ENCODE results near the gene RAB36. TPM values are rescaled to one million over a fixed set of nuclear protein-coding genes. Genes with fewer than 3 reads are reported as not detected.

Gene RAB36
- polyA plus RNA-seq, 4 donors: 0.27 to 1.7 (median 0.92) TPM; not detected in 1

GRCh38 chr22:23106906-23107367, 38.3 kb upstream of the RAB36 start:
- no peak overlapping the region for H3K4me3 ChIP-seq (ENCODE audit: low read depth in 1 of 3, low read length in 3 of 3)
- H3K4me1 ChIP-seq (ENCODE audit: control insufficient read depth in 3 of 3, insufficient read depth in 2 of 3, low read depth in 1 of 3, low read length in 2 of 3): no peaks in the 10 kb centered on the region
- peaks cover 0 to 4% of the 10 kb centered on the region in 2 donors for H3K9me3 ChIP-seq (ENCODE audit: control insufficient read depth in 2 of 2, insufficient read depth in 1 of 2, low read depth in 1 of 2, low read length in 1 of 2)
- H3K27ac ChIP-seq (ENCODE audit: low read depth in 1 of 3, low read length in 2 of 3): no peak overlapping the region
- H3K36me3 ChIP-seq (ENCODE audit: control insufficient read depth in 3 of 3, insufficient read depth in 2 of 3, low read depth in 1 of 3, low read length in 3 of 3): no peaks in the 10 kb centered on the region
- WGBS, 3 donors: 50 to 72% (median 59%) methylated on average over 8 of the region's 8 CpGs
- no peaks in the 10 kb centered on the region for H3K27me3 ChIP-seq (ENCODE audit: control insufficient read depth in 3 of 3, insufficient read depth in 3 of 3, low read length in 3 of 3)
- FAIRE-seq: no peak
- DNase-seq: peak in 1 of 2 donors; percentile 15

- FAIRE-seq: no peak
- no peaks in the 10 kb centered on the region for H3K36me3 ChIP-seq (ENCODE audit: control insufficient read depth in 3 of 3, insufficient read depth in 2 of 3, low read depth in 1 of 3, low read length in 3 of 3)
- H3K4me3 ChIP-seq (ENCODE audit: low read depth in 1 of 3, low read length in 3 of 3): no peak overlapping the region
- H3K27ac ChIP-seq (ENCODE audit: low read depth in 1 of 3, low read length in 2 of 3): no peak overlapping the region
- peak; percentile 24 to 28 for DNase-seq
- no peaks in the 10 kb centered on the region for H3K4me1 ChIP-seq (ENCODE audit: control insufficient read depth in 3 of 3, insufficient read depth in 2 of 3, low read depth in 1 of 3, low read length in 2 of 3)
- WGBS, 3 donors: 43 to 82% (median 59%) methylated on average over 16 to 17 of the region's 17 CpGs
- peaks cover 0 to 4% of the 10 kb centered on the region in 2 donors for H3K9me3 ChIP-seq (ENCODE audit: control insufficient read depth in 2 of 2, insufficient read depth in 1 of 2, low read depth in 1 of 2, low read length in 1 of 2)
- no peaks in the 10 kb centered on the region for H3K27me3 ChIP-seq (ENCODE audit: control insufficient read depth in 3 of 3, insufficient read depth in 3 of 3, low read length in 3 of 3)
These were observed 37.6 kb upstream of the RAB36 start for GRCh38 chr22:23107487-23108248.

- no peak overlapping the region for H3K4me3 ChIP-seq (ENCODE audit: low read depth in 1 of 3, low read length in 3 of 3)
- H3K36me3 ChIP-seq (ENCODE audit: control insufficient read depth in 3 of 3, insufficient read depth in 2 of 3, low read depth in 1 of 3, low read length in 3 of 3): no peaks in the 10 kb centered on the region
- H3K9me3 ChIP-seq (ENCODE audit: control insufficient read depth in 2 of 2, insufficient read depth in 1 of 2, low read depth in 1 of 2, low read length in 1 of 2): peaks cover 0 to 4% of the 10 kb centered on the region in 2 donors
- 81 to 85% (median 85%) methylated on average over 7 of the region's 7 CpGs for WGBS, 3 donors
- H3K27me3 ChIP-seq (ENCODE audit: control insufficient read depth in 3 of 3, insufficient read depth in 3 of 3, low read length in 3 of 3): no peaks in the 10 kb centered on the region
- no peak overlapping the region for H3K27ac ChIP-seq (ENCODE audit: low read depth in 1 of 3, low read length in 2 of 3)
- FAIRE-seq (no peak), DNase-seq (no peak)
- no peaks in the 10 kb centered on the region for H3K4me1 ChIP-seq (ENCODE audit: control insufficient read depth in 3 of 3, insufficient read depth in 2 of 3, low read depth in 1 of 3, low read length in 2 of 3)
These were observed 36.8 kb upstream of the RAB36 start for GRCh38 chr22:23108249-23109078.

- Histone ChIP-seq H3K9me3 (ENCODE audit: control insufficient read depth in 2 of 2, insufficient read depth in 1 of 2, low read depth in 1 of 2, low read length in 1 of 2) (peaks cover 0 to 4% of the 10 kb centered on the region in 2 donors), H3K4me3 (ENCODE audit: low read depth in 1 of 3, low read length in 3 of 3) (no peak overlapping the region), H3K27ac (ENCODE audit: low read depth in 1 of 3, low read length in 2 of 3) (no peak overlapping the region), H3K4me1 (ENCODE audit: control insufficient read depth in 3 of 3, insufficient read depth in 2 of 3, low read depth in 1 of 3, low read length in 2 of 3) (no peaks in the 10 kb centered on the region), H3K27me3 (ENCODE audit: control insufficient read depth in 3 of 3, insufficient read depth in 3 of 3, low read length in 3 of 3) (no peaks in the 10 kb centered on the region), H3K36me3 (ENCODE audit: control insufficient read depth in 3 of 3, insufficient read depth in 2 of 3, low read depth in 1 of 3, low read length in 3 of 3) (no peaks in the 10 kb centered on the region)
- FAIRE-seq (no peak), DNase-seq (no peak)
- 89 to 96% (median 94%) methylated on average over 6 of the region's 6 CpGs for WGBS, 3 donors
These were observed 36.3 kb upstream of the RAB36 start for GRCh38 chr22:23109079-23109347.

- Histone ChIP-seq H3K27ac (ENCODE audit: low read depth in 1 of 3, low read length in 2 of 3) (no peak overlapping the region), H3K36me3 (ENCODE audit: control insufficient read depth in 3 of 3, insufficient read depth in 2 of 3, low read depth in 1 of 3, low read length in 3 of 3) (no peaks in the 10 kb centered on the region), H3K27me3 (ENCODE audit: control insufficient read depth in 3 of 3, insufficient read depth in 3 of 3, low read length in 3 of 3) (no peaks in the 10 kb centered on the region), H3K4me3 (ENCODE audit: low read depth in 1 of 3, low read length in 3 of 3) (no peak overlapping the region), H3K4me1 (ENCODE audit: control insufficient read depth in 3 of 3, insufficient read depth in 2 of 3, low read depth in 1 of 3, low read length in 2 of 3) (no peaks in the 10 kb centered on the region), H3K9me3 (ENCODE audit: control insufficient read depth in 2 of 2, insufficient read depth in 1 of 2, low read depth in 1 of 2, low read length in 1 of 2) (peaks cover 0 to 4% of the 10 kb centered on the region in 2 donors)
- DNase-seq (no peak), FAIRE-seq (no peak)
- 86 to 87% (median 86%) methylated on average over 5 of the region's 5 CpGs for WGBS, 3 donors
These were observed 35.8 kb upstream of the RAB36 start for GRCh38 chr22:23109441-23109978.

- Histone ChIP-seq H3K9me3 (ENCODE audit: control insufficient read depth in 2 of 2, insufficient read depth in 1 of 2, low read depth in 1 of 2, low read length in 1 of 2) (peaks cover 0 to 4% of the 10 kb centered on the region in 2 donors), H3K4me3 (ENCODE audit: low read depth in 1 of 3, low read length in 3 of 3) (no peak overlapping the region), H3K27me3 (ENCODE audit: control insufficient read depth in 3 of 3, insufficient read depth in 3 of 3, low read length in 3 of 3) (no peaks in the 10 kb centered on the region), H3K27ac (ENCODE audit: low read depth in 1 of 3, low read length in 2 of 3) (peak overlapping the region in 1 of 3 donors; percentile 22), H3K36me3 (ENCODE audit: control insufficient read depth in 3 of 3, insufficient read depth in 2 of 3, low read depth in 1 of 3, low read length in 3 of 3) (no peaks in the 10 kb centered on the region), H3K4me1 (ENCODE audit: control insufficient read depth in 3 of 3, insufficient read depth in 2 of 3, low read depth in 1 of 3, low read length in 2 of 3) (no peaks in the 10 kb centered on the region)
- FAIRE-seq: no peak
- 75 to 78% (median 76%) methylated on average over 10 of the region's 10 CpGs for WGBS, 3 donors
- DNase-seq: no peak
These were observed 34.9 kb upstream of the RAB36 start for GRCh38 chr22:23110190-23110921.

GRCh38 chr22:23110922-23111527, 34.3 kb upstream of the RAB36 start:
- no peaks in the 10 kb centered on the region for H3K27me3 ChIP-seq (ENCODE audit: control insufficient read depth in 3 of 3, insufficient read depth in 3 of 3, low read length in 3 of 3)
- H3K36me3 ChIP-seq (ENCODE audit: control insufficient read depth in 3 of 3, insufficient read depth in 2 of 3, low read depth in 1 of 3, low read length in 3 of 3): no peaks in the 10 kb centered on the region
- no peak overlapping the region for H3K4me3 ChIP-seq (ENCODE audit: low read depth in 1 of 3, low read length in 3 of 3)
- no peak for FAIRE-seq
- H3K9me3 ChIP-seq (ENCODE audit: control insufficient read depth in 2 of 2, insufficient read depth in 1 of 2, low read depth in 1 of 2, low read length in 1 of 2): peaks cover 0 to 4% of the 10 kb centered on the region in 2 donors
- no peaks in the 10 kb centered on the region for H3K4me1 ChIP-seq (ENCODE audit: control insufficient read depth in 3 of 3, insufficient read depth in 2 of 3, low read depth in 1 of 3, low read length in 2 of 3)
- DNase-seq: no peak
- 67 to 81% (median 70%) methylated on average over 15 of the region's 15 CpGs for WGBS, 3 donors
- no peak overlapping the region for H3K27ac ChIP-seq (ENCODE audit: low read depth in 1 of 3, low read length in 2 of 3)

Data from small intestine (tissue), 7 donors.